Measurements from ENCODE around the gene RHOBTB3. TPM values are rescaled to one million over a fixed set of nuclear protein-coding genes. Genes with fewer than 3 reads are reported as not detected.
"Not testable (repeated sequence)": the region's sequence is repeated elsewhere in the genome, so short reads cannot be mapped to it uniquely, and the experiment has no call there.

Gene RHOBTB3
- total RNA-seq, 2 donors from 2014 or later = 0.92 to 2.5 TPM

- not testable (repeated sequence) for DNase-seq; H3K27me3 Mint-ChIP-seq; H3K4me1 Mint-ChIP-seq; H3K9me3 ChIP-seq (ENCODE audit: control insufficient read depth, low read length, poor library complexity, severe bottlenecking); H3K4me3 Mint-ChIP-seq; H3K27ac Mint-ChIP-seq; H3K36me3 Mint-ChIP-seq (ENCODE audit: low read depth); ATAC-seq
These were observed 23.5 kb upstream of the RHOBTB3 start for GRCh38 chr5:95707534-95708188.

GRCh38 chr5:95708876-95709275 lies 22.3 kb upstream of the RHOBTB3 start:
- H3K27me3 Mint-ChIP-seq = peaks cover 8% of the 10 kb centered on the region
- H3K9me3 ChIP-seq (ENCODE audit: control insufficient read depth, low read length, poor library complexity, severe bottlenecking) = no peaks in the 10 kb centered on the region
- H3K4me3 Mint-ChIP-seq = no peak overlapping the region
- H3K27ac Mint-ChIP-seq = peak overlapping the region; percentile 25
- no peak for DNase-seq
- H3K36me3 Mint-ChIP-seq (ENCODE audit: low read depth) = peaks cover 3% of the 10 kb centered on the region
- ATAC-seq = no peak
- no peaks in the 10 kb centered on the region for H3K4me1 Mint-ChIP-seq

- peaks cover 4% of the 10 kb centered on the region for H3K4me1 Mint-ChIP-seq
- no peak overlapping the region for H3K27ac Mint-ChIP-seq
- ATAC-seq = no peak
- H3K27me3 Mint-ChIP-seq = peaks cover 8% of the 10 kb centered on the region
- H3K4me3 Mint-ChIP-seq = no peak overlapping the region
- no peaks in the 10 kb centered on the region for H3K9me3 ChIP-seq (ENCODE audit: control insufficient read depth, low read length, poor library complexity, severe bottlenecking)
- H3K36me3 Mint-ChIP-seq (ENCODE audit: low read depth) = peaks cover 3% of the 10 kb centered on the region
- DNase-seq = no peak
These were observed 21.0 kb upstream of the RHOBTB3 start for GRCh38 chr5:95709967-95710650.

DNA sequence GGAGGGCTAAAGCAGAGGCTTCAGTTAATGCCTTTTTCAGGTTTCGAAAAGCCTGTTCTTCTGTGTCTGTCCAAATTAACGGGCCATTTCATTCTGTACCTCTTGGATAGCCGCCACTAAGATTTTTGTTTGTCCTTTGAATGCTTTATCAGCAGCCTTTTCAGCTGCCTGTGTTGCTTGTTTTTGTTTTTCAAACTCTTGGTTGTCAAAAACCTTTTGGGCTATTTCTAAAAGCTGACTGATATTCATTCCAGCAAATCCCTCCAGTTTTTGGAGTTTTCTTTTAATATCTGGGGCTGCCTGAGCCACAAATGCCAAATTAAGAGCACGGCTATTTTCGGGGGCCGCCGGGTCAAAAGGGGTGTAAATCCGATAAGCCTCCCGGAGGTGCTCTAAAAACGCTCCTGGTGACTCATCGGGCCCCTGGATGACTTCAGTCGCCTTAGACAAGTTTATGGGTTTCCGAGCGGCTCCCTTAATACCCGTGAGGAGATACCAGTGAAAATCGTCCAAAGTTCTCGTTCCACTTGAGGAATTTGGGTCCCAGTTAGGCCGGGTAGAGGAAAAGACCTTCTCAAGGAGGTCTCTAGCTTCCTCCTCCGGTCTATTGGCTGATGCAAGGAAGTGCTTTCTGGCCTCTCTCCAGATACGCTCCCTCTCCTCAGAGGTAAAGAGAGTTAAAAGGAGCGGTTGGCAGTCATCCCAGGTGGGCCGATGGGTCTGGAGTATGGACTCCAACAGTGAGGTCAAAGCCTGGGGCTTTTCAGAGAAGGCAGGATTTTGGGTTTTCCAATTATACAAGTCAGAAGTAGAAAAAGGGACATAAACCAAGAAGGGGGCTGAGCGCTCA lies 20.3 kb upstream of the RHOBTB3 start:
- not testable (repeated sequence) for H3K4me3 Mint-ChIP-seq; H3K9me3 ChIP-seq (ENCODE audit: control insufficient read depth, low read length, poor library complexity, severe bottlenecking); H3K4me1 Mint-ChIP-seq; H3K36me3 Mint-ChIP-seq (ENCODE audit: low read depth); ATAC-seq; H3K27me3 Mint-ChIP-seq; DNase-seq
- peak overlapping the region; percentile 59 for H3K27ac Mint-ChIP-seq

- Mint-ChIP-seq H3K27ac (peak overlapping the region; percentile 59), H3K4me1 (peaks cover 6% of the 10 kb centered on the region), H3K4me3 (no peak overlapping the region), H3K36me3 (ENCODE audit: low read depth) (peaks cover 3% of the 10 kb centered on the region), H3K27me3 (peaks cover 8% of the 10 kb centered on the region)
- no peaks in the 10 kb centered on the region for H3K9me3 ChIP-seq (ENCODE audit: control insufficient read depth, low read length, poor library complexity, severe bottlenecking)
- DNase-seq (no peak), ATAC-seq (no peak)
These were observed 19.4 kb upstream of the RHOBTB3 start for GRCh38 chr5:95711501-95712346.

GRCh38 chr5:95712347-95712958 lies 18.7 kb upstream of the RHOBTB3 start:
- Mint-ChIP-seq H3K36me3 (ENCODE audit: low read depth) (peaks cover 3% of the 10 kb centered on the region), H3K27ac (no peak overlapping the region), H3K4me1 (peaks cover 6% of the 10 kb centered on the region), H3K4me3 (no peak overlapping the region), H3K27me3 (peaks cover 6% of the 10 kb centered on the region)
- H3K9me3 ChIP-seq (ENCODE audit: control insufficient read depth, low read length, poor library complexity, severe bottlenecking) = no peaks in the 10 kb centered on the region
- DNase-seq (no peak), ATAC-seq (no peak)

DNA sequence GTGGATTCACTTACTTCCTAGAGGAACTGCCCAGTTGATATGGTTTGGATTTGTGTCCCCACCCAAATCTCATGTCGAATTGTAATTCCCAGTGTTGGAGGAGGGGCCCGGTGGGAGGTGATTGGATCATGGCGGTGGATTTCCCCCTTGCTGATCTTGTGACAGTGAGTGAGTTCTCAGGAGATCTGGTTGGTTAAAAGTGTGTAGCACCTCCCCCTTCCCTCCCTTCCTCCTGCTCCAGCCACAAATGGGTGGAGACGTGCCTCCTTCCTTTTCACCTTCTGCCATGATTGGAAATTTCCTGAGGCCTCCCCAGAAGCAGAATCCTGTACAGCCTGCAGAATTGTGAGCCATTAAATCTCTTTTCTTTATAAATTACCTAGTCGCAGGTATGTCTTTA lies 17.9 kb upstream of the RHOBTB3 start:
- not testable (repeated sequence) for H3K27ac Mint-ChIP-seq, ATAC-seq, H3K4me1 Mint-ChIP-seq

GRCh38 chr5:95713960-95714710 lies 17.0 kb upstream of the RHOBTB3 start:
- Mint-ChIP-seq H3K36me3 (ENCODE audit: low read depth) (no peaks in the 10 kb centered on the region), H3K27me3 (no peaks in the 10 kb centered on the region), H3K4me3 (no peak overlapping the region), H3K4me1 (peaks cover 6% of the 10 kb centered on the region), H3K27ac (no peak overlapping the region)
- H3K9me3 ChIP-seq (ENCODE audit: control insufficient read depth, low read length, poor library complexity, severe bottlenecking) = peaks cover 2% of the 10 kb centered on the region
- DNase-seq = no peak
- ATAC-seq = no peak

More for the DNA sequence above, 17.9 kb upstream of the RHOBTB3 start:
- H3K36me3 Mint-ChIP-seq (ENCODE audit: low read depth); H3K9me3 ChIP-seq (ENCODE audit: control insufficient read depth, low read length, poor library complexity, severe bottlenecking); DNase-seq; H3K4me3 Mint-ChIP-seq; H3K27me3 Mint-ChIP-seq: not testable (repeated sequence)

GRCh38 chr5:95715799-95716461 lies 15.2 kb upstream of the RHOBTB3 start:
- peaks cover 2% of the 10 kb centered on the region for H3K9me3 ChIP-seq (ENCODE audit: control insufficient read depth, low read length, poor library complexity, severe bottlenecking)
- Mint-ChIP-seq H3K27me3 (no peaks in the 10 kb centered on the region), H3K27ac (no peak overlapping the region), H3K4me3 (no peak overlapping the region), H3K36me3 (ENCODE audit: low read depth) (no peaks in the 10 kb centered on the region), H3K4me1 (peaks cover 6% of the 10 kb centered on the region)
- no peak for ATAC-seq
- DNase-seq = no peak

- H3K9me3 ChIP-seq (ENCODE audit: control insufficient read depth, low read length, poor library complexity, severe bottlenecking) = peaks cover 2% of the 10 kb centered on the region
- Mint-ChIP-seq H3K27me3 (no peaks in the 10 kb centered on the region), H3K4me3 (no peak overlapping the region), H3K27ac (no peak overlapping the region), H3K4me1 (peaks cover 9% of the 10 kb centered on the region), H3K36me3 (ENCODE audit: low read depth) (peaks cover 2% of the 10 kb centered on the region)
- ATAC-seq (no peak), DNase-seq (no peak)
These were observed 13.7 kb upstream of the RHOBTB3 start for GRCh38 chr5:95717439-95717838.

DNA sequence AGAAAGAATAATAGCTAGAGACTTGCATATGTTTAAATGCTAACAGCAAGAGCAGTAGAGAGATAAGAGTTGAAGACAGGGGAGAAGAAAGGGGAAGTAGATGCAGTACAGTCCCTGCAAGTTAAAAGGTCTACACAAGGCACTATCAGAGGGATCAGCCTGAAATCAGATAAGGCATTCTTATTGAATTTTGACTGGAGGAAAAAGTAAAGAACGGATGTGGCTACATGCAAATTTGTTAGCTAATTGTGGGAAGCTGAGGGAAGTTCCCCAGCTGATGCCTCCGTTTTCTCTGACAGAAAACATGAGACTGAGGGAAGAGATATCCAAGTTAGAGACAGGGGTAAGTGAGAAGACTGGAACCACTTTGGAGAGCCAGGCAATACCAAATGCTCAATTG lies 12.9 kb upstream of the RHOBTB3 start:
- Mint-ChIP-seq H3K27ac (no peak overlapping the region), H3K36me3 (ENCODE audit: low read depth) (peaks cover 2% of the 10 kb centered on the region), H3K4me3 (no peak overlapping the region), H3K4me1 (peaks cover 9% of the 10 kb centered on the region), H3K27me3 (no peaks in the 10 kb centered on the region)
- peak; percentile 95 for ATAC-seq
- DNase-seq = no peak
- peaks cover 2% of the 10 kb centered on the region for H3K9me3 ChIP-seq (ENCODE audit: control insufficient read depth, low read length, poor library complexity, severe bottlenecking)

Measured in T-helper 17 cell (primary cell).